Measurements from ENCODE around the gene NUDT4B.
"Not testable (repeated sequence)": the region's sequence is repeated elsewhere in the genome, so short reads cannot be mapped to it uniquely, and the experiment has no call there.

DNA sequence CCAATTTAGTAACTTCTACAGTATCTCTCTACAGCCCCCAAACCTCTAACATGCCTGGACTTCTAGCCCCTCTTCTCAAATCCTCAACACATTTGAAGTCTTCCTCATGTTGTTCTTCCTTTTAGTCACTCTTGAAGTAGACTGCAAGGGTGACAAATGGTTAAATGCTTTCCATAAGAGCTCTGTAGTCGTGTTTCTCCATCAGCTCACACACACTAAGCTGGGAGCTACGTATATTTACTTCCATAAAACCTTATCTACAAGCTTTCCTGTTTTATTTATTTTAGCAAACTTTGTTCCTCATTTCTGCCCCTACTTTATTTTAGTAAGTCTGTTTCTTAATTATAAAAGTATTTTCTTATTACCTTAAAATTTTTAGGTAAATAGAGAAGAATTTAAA is 19.0 kb upstream of the NUDT4B start:
- TF ChIP-seq, protein P1, sequence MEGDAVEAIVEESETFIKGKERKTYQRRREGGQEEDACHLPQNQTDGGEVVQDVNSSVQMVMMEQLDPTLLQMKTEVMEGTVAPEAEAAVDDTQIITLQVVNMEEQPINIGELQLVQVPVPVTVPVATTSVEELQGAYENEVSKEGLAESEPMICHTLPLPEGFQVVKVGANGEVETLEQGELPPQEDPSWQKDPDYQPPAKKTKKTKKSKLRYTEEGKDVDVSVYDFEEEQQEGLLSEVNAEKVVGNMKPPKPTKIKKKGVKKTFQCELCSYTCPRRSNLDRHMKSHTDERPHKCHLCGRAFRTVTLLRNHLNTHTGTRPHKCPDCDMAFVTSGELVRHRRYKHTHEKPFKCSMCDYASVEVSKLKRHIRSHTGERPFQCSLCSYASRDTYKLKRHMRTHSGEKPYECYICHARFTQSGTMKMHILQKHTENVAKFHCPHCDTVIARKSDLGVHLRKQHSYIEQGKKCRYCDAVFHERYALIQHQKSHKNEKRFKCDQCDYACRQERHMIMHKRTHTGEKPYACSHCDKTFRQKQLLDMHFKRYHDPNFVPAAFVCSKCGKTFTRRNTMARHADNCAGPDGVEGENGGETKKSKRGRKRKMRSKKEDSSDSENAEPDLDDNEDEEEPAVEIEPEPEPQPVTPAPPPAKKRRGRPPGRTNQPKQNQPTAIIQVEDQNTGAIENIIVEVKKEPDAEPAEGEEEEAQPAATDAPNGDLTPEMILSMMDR (IDR thresholded peaks at IDR 0.05): not testable (repeated sequence)
- TF ChIP-seq POLR2A, EP300, POLR2AphosphoS5 (IDR thresholded peaks at IDR 0.05): not testable (repeated sequence)
